HG03521 (cell line): ENCODE results near the gene LTA4H.

Experiments
- ATAC-seq: cut with Tn5 transposase; IDR thresholded peaks from one replicate; pipeline ENCODE4 v1.9.1; 2021; ENCODE audit warnings: mild to moderate bottlenecking, moderate library complexity; ENCODE audit not compliant: unreplicated experiment

LTA4H gene

DNA sequence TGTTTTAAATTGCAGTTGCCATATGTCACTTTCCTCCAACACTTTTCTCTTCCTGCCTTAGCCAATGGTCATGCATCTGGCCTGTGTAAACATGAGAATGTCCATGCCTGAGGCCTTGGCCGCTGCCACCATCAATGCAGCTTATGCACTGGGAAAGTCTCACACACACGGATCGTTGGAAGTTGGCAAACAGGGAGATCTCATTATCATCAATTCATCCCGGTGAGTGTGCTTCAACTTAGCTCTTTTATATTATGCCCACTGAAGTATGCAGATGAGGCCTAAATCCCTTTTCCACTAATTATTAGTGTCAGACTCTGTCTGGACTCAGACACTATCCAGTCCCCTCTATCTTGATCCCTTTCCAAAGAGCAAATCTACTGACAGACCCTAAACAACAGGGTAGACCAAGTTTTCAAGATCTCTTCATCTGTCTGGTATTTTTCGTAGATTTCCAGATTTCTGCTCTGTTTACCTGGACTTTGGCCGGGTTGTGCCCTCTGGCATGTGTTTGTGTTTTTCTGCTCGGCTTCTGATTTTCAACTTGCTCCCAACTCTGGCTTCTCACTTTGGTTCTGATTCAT lies 69.0 kb downstream of the LTA4H start:
- ATAC-seq, result no peak

DNA sequence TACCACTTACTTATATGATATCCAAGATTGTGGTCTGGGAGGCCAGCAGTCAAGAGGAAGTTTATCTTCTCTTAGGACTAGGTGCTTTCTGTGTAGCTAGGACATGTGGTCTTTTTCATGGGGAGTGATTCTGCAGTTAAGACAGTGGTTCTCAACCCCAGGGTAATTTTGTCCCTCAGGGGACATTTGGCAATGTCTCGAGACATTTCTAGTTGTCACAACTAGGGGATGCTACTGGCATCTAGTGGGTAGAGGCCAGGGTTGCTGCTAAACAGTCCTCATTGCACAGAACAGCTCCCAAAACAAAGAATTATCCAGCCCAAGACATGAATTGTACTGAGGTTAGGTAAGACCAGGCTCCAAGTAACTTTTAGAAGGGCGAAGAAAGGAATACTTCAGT lies 72.3 kb downstream of the LTA4H start:
- no peak for ATAC-seq

DNA sequence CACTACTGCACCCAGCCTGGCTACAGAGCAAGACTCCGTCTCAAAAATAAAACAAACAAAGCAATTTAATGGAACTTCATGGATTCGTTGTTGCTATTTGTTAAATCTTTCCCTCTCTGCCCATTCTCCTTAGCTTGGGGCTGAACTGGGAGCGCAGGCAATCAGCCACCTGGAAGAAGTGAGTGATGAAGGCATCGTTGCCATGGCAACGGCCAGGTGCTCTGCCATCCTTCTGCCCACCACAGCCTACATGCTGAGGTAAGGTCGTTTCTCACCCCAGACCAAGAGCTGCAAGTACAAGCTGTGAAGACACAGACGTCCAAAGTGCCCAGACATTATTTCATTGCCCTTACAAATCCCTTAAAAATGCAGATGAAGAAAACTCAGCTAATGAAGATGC lies 73.2 kb downstream of the LTA4H start:
- no peak for ATAC-seq

DNA sequence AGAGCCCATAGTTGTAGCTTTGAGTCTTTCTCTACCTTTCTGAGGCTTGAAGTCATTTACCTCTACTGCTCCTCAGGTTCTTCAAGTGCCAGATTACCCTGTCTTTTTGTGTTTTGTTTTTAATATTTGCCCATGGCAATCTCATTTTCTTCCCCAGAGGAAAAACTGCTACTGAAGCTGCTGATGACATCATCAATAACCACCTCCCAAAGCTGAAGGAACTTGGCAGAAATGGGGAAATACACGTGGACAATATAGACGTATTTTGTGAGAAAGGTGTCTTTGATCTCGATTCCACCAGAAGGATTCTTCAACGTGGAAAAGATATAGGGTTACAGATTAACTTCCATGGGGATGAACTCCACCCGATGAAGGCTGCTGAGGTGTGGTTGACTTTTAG lies 75.1 kb downstream of the LTA4H start:
- no peak for ATAC-seq

DNA sequence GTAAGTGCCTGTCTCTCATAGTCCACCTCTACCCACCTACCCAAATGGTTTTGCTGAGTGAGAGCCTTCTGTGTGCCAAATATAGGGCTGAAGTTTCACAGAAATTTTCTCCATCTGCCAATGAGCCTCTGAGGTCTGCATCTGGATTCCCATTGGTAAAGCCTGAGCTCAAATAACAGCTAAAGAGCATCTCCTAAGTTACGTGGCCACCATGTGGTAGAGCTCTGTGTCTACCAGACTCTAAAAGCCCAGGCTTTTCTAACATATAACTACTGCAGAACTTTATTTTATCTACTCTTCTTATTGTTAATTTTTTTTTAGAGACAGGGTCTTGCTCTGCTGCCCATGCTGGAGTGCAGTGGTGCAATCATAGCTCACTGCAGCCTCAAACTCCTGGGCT lies 76.3 kb downstream of the LTA4H start:
- no peak for ATAC-seq

DNA sequence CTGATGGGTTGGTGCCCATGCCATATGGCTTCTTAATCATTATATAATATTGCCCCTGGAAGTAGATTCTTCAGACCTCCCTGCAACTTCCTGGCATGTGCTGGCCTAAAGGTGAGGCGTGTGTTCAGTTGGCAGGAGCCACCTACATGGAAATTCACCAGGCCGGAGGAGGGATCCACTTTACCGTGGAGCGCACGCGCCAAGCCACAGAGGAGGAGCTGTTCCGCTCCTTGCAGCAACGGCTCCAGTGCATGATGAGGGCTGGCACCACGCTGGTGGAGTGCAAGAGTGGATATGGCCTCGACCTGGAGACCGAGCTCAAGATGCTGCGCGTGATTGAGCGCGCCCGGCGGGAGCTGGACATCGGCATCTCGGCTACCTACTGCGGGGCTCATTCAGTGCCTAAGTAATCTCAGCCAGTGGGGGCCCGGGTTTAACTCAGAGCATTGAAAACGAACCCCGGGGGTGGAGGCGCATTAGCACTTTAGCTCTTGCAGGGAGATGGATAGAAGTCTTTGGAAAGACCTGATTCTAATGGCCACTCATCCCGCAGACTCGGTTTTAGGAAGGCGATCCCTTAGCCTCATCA lies 78.7 kb downstream of the LTA4H start:
- ATAC-seq, result no peak

DNA sequence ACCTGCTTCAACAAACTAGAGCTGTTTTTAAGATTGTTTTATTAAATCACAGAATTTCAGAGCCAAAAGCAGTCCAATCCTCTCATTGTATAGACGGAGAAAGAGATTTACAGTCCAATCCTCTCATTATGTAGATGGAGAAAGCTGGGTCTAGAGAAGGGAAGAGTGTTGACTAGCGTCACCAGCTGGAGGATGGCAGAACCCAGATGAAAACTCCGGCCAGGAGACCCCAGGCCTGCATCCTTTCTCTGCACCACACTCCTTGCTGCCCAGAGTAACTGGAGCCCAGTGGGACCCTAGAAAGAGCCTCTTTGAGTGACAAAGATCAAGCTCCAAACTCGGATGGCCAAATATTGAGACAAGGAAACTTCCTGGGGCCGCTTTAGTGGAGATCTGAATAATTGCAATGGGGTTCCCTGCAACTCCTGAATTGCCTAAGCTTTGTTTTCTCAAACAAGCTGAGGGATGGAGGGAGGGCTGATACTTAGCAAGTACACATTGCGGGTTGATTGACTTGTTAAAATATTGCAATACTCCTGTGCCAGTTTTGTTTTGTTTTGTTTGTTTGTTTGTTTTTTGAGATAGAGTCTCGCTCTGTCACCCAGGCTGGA lies 79.7 kb downstream of the LTA4H start:
- ATAC-seq, result no peak

DNA sequence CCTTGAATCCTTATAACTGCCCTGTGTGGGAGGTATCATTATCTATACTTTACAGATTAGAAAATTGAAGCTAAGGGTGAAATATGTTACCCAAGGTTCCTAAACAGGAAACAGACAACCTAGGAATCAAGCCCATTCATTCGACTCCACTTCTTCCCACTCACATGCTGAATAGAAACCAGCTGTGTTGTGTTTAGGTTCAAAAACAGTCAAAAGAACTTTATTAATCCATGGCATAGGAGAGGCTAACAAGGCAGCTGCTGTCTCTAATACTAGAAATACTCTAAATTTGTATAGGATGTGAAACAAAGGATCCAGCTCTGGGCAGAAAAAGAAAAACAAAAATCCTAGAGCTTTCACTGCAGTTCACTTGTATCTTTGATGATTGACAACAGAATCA lies 82.4 kb downstream of the LTA4H start:
- no peak for ATAC-seq

DNA sequence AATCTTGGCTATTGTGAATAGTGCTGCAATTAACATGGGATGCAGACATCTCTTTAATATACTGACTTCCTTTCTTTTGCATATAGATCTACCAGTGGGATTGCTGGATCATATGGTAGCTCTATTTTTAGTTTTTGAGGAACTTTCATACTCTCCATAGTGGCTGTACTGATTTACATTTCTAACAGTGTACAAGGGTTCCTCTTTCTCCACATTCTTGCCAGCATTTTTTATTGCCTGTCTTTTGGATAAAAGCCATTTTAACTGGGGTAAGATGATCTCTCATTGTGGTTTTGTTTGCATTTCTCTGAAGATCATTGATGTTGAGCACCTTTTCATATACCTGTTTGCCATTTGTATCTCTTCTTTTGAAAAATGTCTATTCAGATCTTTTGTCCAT lies 83.9 kb downstream of the LTA4H start:
- no peak for ATAC-seq
